HL-60 (cell line): Measurements from ENCODE around the gene C6orf120.
"Not testable (repeated sequence)": the region's sequence is repeated elsewhere in the genome, so short reads cannot be mapped to it uniquely, and the experiment has no call there.

Experiments used
- DNase-seq, 2 experiments: peaks; one replicate each; pipeline ENCODE4 v3.0.0-alpha.2; 2010 to 2020; ENCODE audit warnings: low read depth in 1 of 2, low spot score in 1 of 2
- H3K27ac ChIP-seq: fragments of 250-450 bp; sonication (Bioruptor Pico); replicated peaks from 2 replicates; pipeline ENCODE4 v1.5.1; 2020; ENCODE audit warnings: mild to moderate bottlenecking, moderate library complexity
- H3K27me3 ChIP-seq: fragments of 250-450 bp; sonication (Bioruptor Pico); 2 replicates; pipeline ENCODE4 v1.5.1; 2021; ENCODE audit warnings: mild to moderate bottlenecking, moderate library complexity; ENCODE audit not compliant: insufficient read depth, poor library complexity, severe bottlenecking
- H3K4me3 ChIP-seq: replicated peaks from 2 replicates; pipeline ENCODE4 v1.5.1; 2011; ENCODE audit warnings: mild to moderate bottlenecking, control low read depth, low read length; ENCODE audit not compliant: insufficient read depth
- GABPA ChIP-seq: IDR thresholded peaks from 2 replicates; pipeline ENCODE4 v1.6.1; 2012; ENCODE audit warnings: low read depth
- POLR2AphosphoS5 ChIP-seq: IDR thresholded peaks from 2 replicates; pipeline ENCODE4 v1.6.1; 2012; ENCODE audit warnings: low read depth
- REST ChIP-seq: IDR thresholded peaks from 2 replicates; pipeline ENCODE4 v1.6.1; 2012; ENCODE audit warnings: low read depth; ENCODE audit not compliant: insufficient replicate concordance
- SPI1 ChIP-seq: IDR thresholded peaks from 2 replicates; pipeline ENCODE4 v1.6.1; 2012; ENCODE audit warnings: low read depth, mild to moderate bottlenecking, borderline replicate concordance
- TF ChIP-seq, protein P1 (sequence below): IDR thresholded peaks from one replicate; pipeline ENCODE4 v1.5.1; 2011; ENCODE audit warnings: low read length, control low read depth, inconsistent platforms; ENCODE audit not compliant: insufficient read depth

C6orf120 gene

DNA sequence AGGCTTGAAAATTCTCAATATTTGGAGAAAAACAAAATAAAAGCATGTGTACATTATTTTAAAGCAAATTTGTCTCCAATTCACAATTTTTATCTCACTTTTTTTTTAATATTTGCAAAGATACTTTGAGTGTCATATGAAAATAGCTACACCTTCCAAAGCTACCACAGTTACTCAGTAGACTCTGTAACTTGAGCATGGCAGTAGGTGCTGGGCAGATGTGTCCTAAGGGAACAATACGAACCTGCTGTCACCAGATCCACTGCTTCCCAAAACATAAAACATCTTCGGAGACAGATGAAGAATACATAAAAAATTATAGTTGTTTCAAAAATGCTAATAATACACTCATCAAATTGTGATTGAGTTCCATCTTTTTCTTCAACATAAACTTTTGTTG, 10.7 kb upstream of the C6orf120 start:
- Histone ChIP-seq H3K4me3 (no peak overlapping the region), H3K27ac (no peak overlapping the region), H3K27me3 (no peaks in the 10 kb centered on the region)
- TF ChIP-seq GABPA, result no peak
- TF ChIP-seq POLR2AphosphoS5, result no peak
- TF ChIP-seq REST, result no peak
- no peak for TF ChIP-seq SPI1
- TF ChIP-seq, protein P1, sequence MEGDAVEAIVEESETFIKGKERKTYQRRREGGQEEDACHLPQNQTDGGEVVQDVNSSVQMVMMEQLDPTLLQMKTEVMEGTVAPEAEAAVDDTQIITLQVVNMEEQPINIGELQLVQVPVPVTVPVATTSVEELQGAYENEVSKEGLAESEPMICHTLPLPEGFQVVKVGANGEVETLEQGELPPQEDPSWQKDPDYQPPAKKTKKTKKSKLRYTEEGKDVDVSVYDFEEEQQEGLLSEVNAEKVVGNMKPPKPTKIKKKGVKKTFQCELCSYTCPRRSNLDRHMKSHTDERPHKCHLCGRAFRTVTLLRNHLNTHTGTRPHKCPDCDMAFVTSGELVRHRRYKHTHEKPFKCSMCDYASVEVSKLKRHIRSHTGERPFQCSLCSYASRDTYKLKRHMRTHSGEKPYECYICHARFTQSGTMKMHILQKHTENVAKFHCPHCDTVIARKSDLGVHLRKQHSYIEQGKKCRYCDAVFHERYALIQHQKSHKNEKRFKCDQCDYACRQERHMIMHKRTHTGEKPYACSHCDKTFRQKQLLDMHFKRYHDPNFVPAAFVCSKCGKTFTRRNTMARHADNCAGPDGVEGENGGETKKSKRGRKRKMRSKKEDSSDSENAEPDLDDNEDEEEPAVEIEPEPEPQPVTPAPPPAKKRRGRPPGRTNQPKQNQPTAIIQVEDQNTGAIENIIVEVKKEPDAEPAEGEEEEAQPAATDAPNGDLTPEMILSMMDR, result no peak
- DNase-seq, result no peak

DNA sequence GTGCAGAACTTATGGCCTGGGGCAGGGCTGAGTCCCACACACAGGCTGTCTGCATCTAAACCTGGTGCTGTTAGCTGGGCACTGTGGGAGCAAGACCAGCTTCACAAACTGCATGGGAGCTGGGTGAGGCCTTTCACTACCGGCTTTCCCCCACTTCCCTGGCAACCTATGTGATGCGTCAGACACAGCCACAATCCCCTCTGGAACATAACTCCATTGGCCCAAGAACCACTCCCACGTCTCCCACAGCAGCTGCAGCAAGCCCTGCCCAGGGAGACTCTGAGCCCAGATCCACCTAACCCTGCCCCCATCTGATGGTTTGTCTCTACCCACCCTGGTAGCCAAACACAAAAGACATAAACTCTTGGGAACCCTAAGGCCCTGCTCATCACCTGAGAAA, 9.4 kb upstream of the C6orf120 start:
- no peak for DNase-seq
- Histone ChIP-seq H3K27ac (no peak overlapping the region), H3K27me3 (no peaks in the 10 kb centered on the region), H3K4me3 (no peak overlapping the region)
- TF ChIP-seq, protein P1, result no peak
- TF ChIP-seq SPI1, result no peak
- TF ChIP-seq REST, result no peak
- TF ChIP-seq GABPA, result no peak
- TF ChIP-seq POLR2AphosphoS5, result no peak

GRCh38 chr6:169695131-169695530, 6.8 kb upstream of the C6orf120 start:
- DNase-seq, result no peak
- Histone ChIP-seq H3K27ac (no peak overlapping the region), H3K4me3 (no peak overlapping the region), H3K27me3 (no peaks in the 10 kb centered on the region)
- no peak for TF ChIP-seq SPI1
- TF ChIP-seq POLR2AphosphoS5, result no peak
- TF ChIP-seq, protein P1, result no peak
- TF ChIP-seq REST, result no peak
- TF ChIP-seq GABPA, result no peak

DNA sequence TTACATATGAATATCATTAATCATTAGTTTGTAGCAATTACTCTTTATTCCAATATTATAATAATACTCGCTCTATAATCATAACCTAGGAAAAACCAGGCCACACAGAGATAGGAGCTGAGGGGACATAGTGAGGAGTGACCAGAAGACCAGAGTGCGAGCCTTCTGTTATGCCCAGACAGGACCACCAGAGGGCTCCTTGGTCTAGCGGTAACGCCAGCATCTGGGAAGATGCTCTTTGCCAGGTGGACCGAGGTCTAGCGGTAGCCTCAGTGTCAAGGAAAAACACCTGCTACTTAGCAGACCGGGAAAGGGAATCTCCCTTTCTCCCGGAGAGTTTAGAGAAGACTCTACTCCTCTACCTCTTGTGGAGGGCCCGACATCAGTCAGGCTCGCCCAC, 4.8 kb upstream of the C6orf120 start:
- H3K27ac ChIP-seq, DNase-seq, H3K4me3 ChIP-seq, H3K27me3 ChIP-seq: not testable (repeated sequence)
